T-helper 1 cell treated with Interleukin-12 subunit alpha and Interleukin-12 subunit beta and Interleukin-4 antibody, amounts not matched to agents 30 ng/mL and 1 ng/mL, for 36 hours (primary cell): ENCODE measurements around the gene OSBPL6. TPM values are rescaled to one million over a fixed set of nuclear protein-coding genes. Genes with fewer than 3 reads are reported as not detected.
"Not testable (repeated sequence)": the region's sequence is repeated elsewhere in the genome, so short reads cannot be mapped to it uniquely, and the experiment has no call there.

Source experiments
- intact Hi-C: fragments of 100-400 bp; cut with micrococcal nuclease; formaldehyde crosslinking; loops from one replicate; pipeline ENCODE4 v1.15.1; 2024
- total RNA-seq: library from RNA; stranded (reverse); gene quantifications from 2 replicates; pipeline ENCODE4 v1.2.3, GENCODE V29; 2022

The OSBPL6 gene
- total RNA-seq, 1 donor from 2014 or later, result 1.7 TPM

GRCh38 chr2:178423746-178424145, 229.4 kb downstream of the OSBPL6 start:
- intact Hi-C loops, result not testable (repeated sequence)

- intact Hi-C loops, result no loop called here
Observed at GRCh38 chr2:178425255-178425827, 231.0 kb downstream of the OSBPL6 start.

GRCh38 chr2:178426388-178426787, 232.1 kb downstream of the OSBPL6 start:
- intact Hi-C loops, result no loop called here

- intact Hi-C loops, result no loop called here
Observed at GRCh38 chr2:178427458-178427857, 233.1 kb downstream of the OSBPL6 start.

- intact Hi-C loops, result no loop called here
Observed at GRCh38 chr2:178428396-178428806, 234.1 kb downstream of the OSBPL6 start.

- intact Hi-C loops, result no loop called here
Observed at GRCh38 chr2:178429336-178429735, 235.0 kb downstream of the OSBPL6 start.

- intact Hi-C loops, result no loop called here
Observed at GRCh38 chr2:178436662-178437061, 242.3 kb downstream of the OSBPL6 start.

- intact Hi-C loops, result no loop called here
Observed at GRCh38 chr2:178441426-178441825, 247.1 kb downstream of the OSBPL6 start.

GRCh38 chr2:178448968-178449661, 254.8 kb downstream of the OSBPL6 start:
- intact Hi-C loops, result loop anchor here (1.0 kb wide), 1 partner anchor 9 kb away; no protein-coding TSS in a partner anchor

- intact Hi-C loops, result loop anchor here (1.0 to 2.0 kb wide), 9 partner anchors 10 to 897 kb away; partner anchors contain the start of gene RBM45
Observed at GRCh38 chr2:178449700-178450523, 255.6 kb downstream of the OSBPL6 start.

GRCh38 chr2:178450524-178450773, 256.1 kb downstream of the OSBPL6 start:
- intact Hi-C loops, result loop anchor here (1.0 to 2.0 kb wide), 8 partner anchors 37 to 898 kb away; partner anchors contain the start of gene RBM45

- intact Hi-C loops, result loop anchor here (1.0 to 2.0 kb wide), 12 partner anchors 27 to 1556 kb away; partner anchors contain the start of genes CWC22, FKBP7, HNRNPA3 and OSBPL6
Observed at GRCh38 chr2:178450774-178451525, 256.6 kb downstream of the OSBPL6 start, which contains the start of the genes PJVK and PRKRA. Gene PJVK (plus strand): TSS chr2:178451378. CDS start chr2:178453410, 2,032 bp downstream. Gene PRKRA (minus strand): TSS chr2:178451175. CDS start chr2:178451030, 145 bp downstream.

- intact Hi-C loops, result no loop called here
Observed at GRCh38 chr2:178452334-178452733, 258.0 kb downstream of the OSBPL6 start.

Other genes starting within 250 kb of the OSBPL6 start
- gene PDE11A, start 121.7 kb upstream of the OSBPL6 start, total RNA-seq, result not detected in 2 replicates
- gene RBM45, start 82.1 kb upstream of the OSBPL6 start, total RNA-seq, result 23.1 and 25.6 TPM in 2 replicates